Ramos (cell line): Measurements from ENCODE around the gene SWAP70.

ENCODE experiments used
- in situ Hi-C: fragments of 300-500 bp; cut with MboI; formaldehyde crosslinking; loops from one replicate; pipeline ENCODE4 v1.14.3; 2022; ENCODE audit warnings: low sequenced_read_pairs; ENCODE audit not compliant: unreplicated experiment

SWAP70 gene

GRCh38 chr11:9741260-9741659 lies 77.4 kb downstream of the SWAP70 start:
- in situ Hi-C loops = loop anchor here (5.0 kb wide), 1 partner anchor 44 kb away; no protein-coding TSS in a partner anchor

GRCh38 chr11:9743512-9743911 lies 79.6 kb downstream of the SWAP70 start:
- in situ Hi-C loops = loop anchor here (5.0 kb wide), 1 partner anchor 46 kb away; no protein-coding TSS in a partner anchor

- in situ Hi-C loops = loop anchor here (5.0 kb wide), 1 partner anchor 128 kb away; no protein-coding TSS in a partner anchor
Observed at GRCh38 chr11:9745411-9746211, 81.7 kb downstream of the SWAP70 start.

- in situ Hi-C loops = loop anchor here (5.0 kb wide), 1 partner anchor 130 kb away; no protein-coding TSS in a partner anchor
Observed at GRCh38 chr11:9747229-9747628, 83.4 kb downstream of the SWAP70 start.

GRCh38 chr11:9747828-9748227 lies 84.0 kb downstream of the SWAP70 start:
- in situ Hi-C loops = loop anchor here (5.0 kb wide), 1 partner anchor 131 kb away; no protein-coding TSS in a partner anchor

GRCh38 chr11:9748361-9748970 lies 84.6 kb downstream of the SWAP70 start:
- in situ Hi-C loops = loop anchor here (5.0 kb wide), 1 partner anchor 131 kb away; no protein-coding TSS in a partner anchor

- in situ Hi-C loops = loop anchor here (25.0 kb wide), 1 partner anchor 987 kb away; no protein-coding TSS in a partner anchor
Observed at GRCh38 chr11:9750551-9750950, 86.7 kb downstream of the SWAP70 start.

GRCh38 chr11:9752091-9752490 lies 88.2 kb downstream of the SWAP70 start:
- in situ Hi-C loops = loop anchor here (25.0 kb wide), 1 partner anchor 985 kb away; no protein-coding TSS in a partner anchor

- in situ Hi-C loops = loop anchor here (25.0 kb wide), 1 partner anchor 984 kb away; no protein-coding TSS in a partner anchor
Observed at GRCh38 chr11:9753021-9753420, 89.1 kb downstream of the SWAP70 start.

- in situ Hi-C loops = loop anchor here (25.0 kb wide), 1 partner anchor 983 kb away; no protein-coding TSS in a partner anchor
Observed at GRCh38 chr11:9754010-9754471, 90.2 kb downstream of the SWAP70 start.

- in situ Hi-C loops = loop anchor here (25.0 kb wide), 1 partner anchor 982 kb away; no protein-coding TSS in a partner anchor
Observed at GRCh38 chr11:9755561-9756185, 91.8 kb downstream of the SWAP70 start.

GRCh38 chr11:9756461-9756860 lies 92.6 kb downstream of the SWAP70 start:
- in situ Hi-C loops = loop anchor here (25.0 kb wide), 1 partner anchor 981 kb away; no protein-coding TSS in a partner anchor

- in situ Hi-C loops = loop anchor here (25.0 kb wide), 1 partner anchor 980 kb away; no protein-coding TSS in a partner anchor
Observed at GRCh38 chr11:9756878-9757277, 93.0 kb downstream of the SWAP70 start.

GRCh38 chr11:9757809-9758636 lies 94.1 kb downstream of the SWAP70 start:
- in situ Hi-C loops = loop anchor here (25.0 kb wide), 1 partner anchor 979 kb away; no protein-coding TSS in a partner anchor

GRCh38 chr11:9758637-9759518 lies 95.0 kb downstream of the SWAP70 start:
- in situ Hi-C loops = loop anchor here (25.0 kb wide), 1 partner anchor 978 kb away; no protein-coding TSS in a partner anchor

- in situ Hi-C loops = loop anchor here (5.0 to 25.0 kb wide), 3 partner anchors 95 to 978 kb away; no protein-coding TSS in a partner anchor
Observed at GRCh38 chr11:9759519-9760192, 95.8 kb downstream of the SWAP70 start.

- in situ Hi-C loops = loop anchor here (5.0 to 25.0 kb wide), 3 partner anchors 95 to 977 kb away; no protein-coding TSS in a partner anchor
Observed at GRCh38 chr11:9760193-9760575, 96.3 kb downstream of the SWAP70 start.
